HepG2 (cell line): ENCODE measurements around the gene UBE2J1. TPM values are rescaled to one million over a fixed set of nuclear protein-coding genes. Genes with fewer than 3 reads are reported as not detected.
A peak's percentile ranks its signal among the peaks of the same experiment; 100 is the strongest.

Source experiments
- ATAC-seq: fragments of 200-7000 bp; cut with Tn5 transposase; 3 replicates; pipeline ENCODE4 v1.9.1; 2020; ENCODE audit warnings: mild to moderate bottlenecking, moderate library complexity
- BruUV-seq: library from RNA; stranded (reverse); fragments of 400-500 nt; replicated peaks from 2 replicates; lab custom pipeline; 2021; lab: Mats Ljungman, UMichigan
- CTCF ChIA-PET: fragments of 300-600 bp; formaldehyde crosslinking; extraction: SDS; loops from one replicate; lab custom pipeline; 2021; ENCODE audit warnings: low total read pairs, inconsistent platforms, low intra/inter-chr PET ratio; lab: Yijun Ruan, JAX
- POLR2A ChIA-PET: fragments of 350-600 bp; sonication (Branson Sonifier 250); formaldehyde crosslinking; loops from one replicate; lab custom pipeline; 2020; ENCODE audit warnings: antibody characterized with exemption, inconsistent platforms; lab: Yijun Ruan, JAX
- DNase-seq: peaks from one replicate; pipeline ENCODE4 v3.0.0-alpha.2; 2015; ENCODE audit warnings: low spot score
- FAIRE-seq: peaks from 3 replicates; lab custom pipeline; 2011; peaks lifted over from hg19 to GRCh38; lab: Jason Lieb, UNC
- H2AFZ ChIP-seq: one replicate; pipeline ENCODE4 v1.6.1; 2011; ENCODE audit warnings: low read length, inconsistent platforms
- H3K27ac ChIP-seq: fragments of 300-600 bp; 3 replicates; pipeline ENCODE4 v1.8.0; 2011; ENCODE audit warnings: mixed run types, mild to moderate bottlenecking, mixed read lengths, low read length, inconsistent platforms; ENCODE audit not compliant: insufficient read depth; ENCODE audit errors: extremely low read length
- H3K27me3 ChIP-seq, 2 experiments: fragments of 200-600 bp in 1 of 2; 2 replicates in 1 of 2; 3 replicates in 1 of 2; pipeline versions ENCODE4 v1.6.0 to v1.8.0; 2011; ENCODE audit warnings: low read length in 2 of 2, mild to moderate bottlenecking in 2 of 2, moderate library complexity in 2 of 2, inconsistent platforms in 1 of 2; ENCODE audit not compliant: insufficient read depth in 2 of 2, control insufficient read depth in 1 of 2
- H3K36me3 ChIP-seq, 2 experiments: fragments of 200-600 bp in 1 of 2; replicated peaks in 1 of 2; 2 replicates in 1 of 2; 3 replicates in 1 of 2; pipeline versions ENCODE4 v1.5.1 to v1.8.0; 2011; ENCODE audit warnings: low read length in 2 of 2, inconsistent platforms in 1 of 2; ENCODE audit not compliant: insufficient read depth in 2 of 2, control insufficient read depth in 1 of 2
- H3K4me1 ChIP-seq: 2 replicates; pipeline ENCODE4 v1.5.1; 2012; ENCODE audit warnings: low read length, inconsistent platforms; ENCODE audit not compliant: insufficient read depth
- H3K4me2 ChIP-seq: 2 replicates; pipeline ENCODE4 v1.6.0; 2011; ENCODE audit warnings: low read depth, low read length, inconsistent platforms
- H3K4me3 ChIP-seq, 3 experiments: fragments of 200-600 bp in 1 of 3; sonication (generic), shearing (Covaris generic) in 1 of 3; replicated peaks in 1 of 3; 2 replicates each; pipeline ENCODE4 v1.5.1; 2011 to 2016; ENCODE audit warnings: low read length in 3 of 3, inconsistent platforms in 2 of 3, low read depth in 2 of 3, mild to moderate bottlenecking in 2 of 3, control low read depth in 1 of 3, mixed read lengths in 1 of 3; ENCODE audit not compliant: insufficient read depth in 1 of 3
- H3K79me2 ChIP-seq: one replicate; pipeline ENCODE4 v1.6.1; 2011; ENCODE audit warnings: low read length, inconsistent platforms; ENCODE audit not compliant: insufficient read depth
- H3K9ac ChIP-seq: 2 replicates; pipeline ENCODE4 v1.6.0; 2011; ENCODE audit warnings: mild to moderate bottlenecking, low read depth, low read length, inconsistent platforms; ENCODE audit not compliant: insufficient read depth
- H3K9me3 ChIP-seq: 2 replicates; pipeline ENCODE4 v1.5.1; 2012; ENCODE audit warnings: mild to moderate bottlenecking, low read length
- H4K20me1 ChIP-seq: 2 replicates; pipeline ENCODE4 v1.6.0; 2011; ENCODE audit warnings: inconsistent platforms, mild to moderate bottlenecking, low read length, moderate library complexity; ENCODE audit not compliant: insufficient read depth
- EHMT2 ChIP-seq: fragments of 200-600 bp; sonication (generic); IDR thresholded peaks from 2 replicates; pipeline ENCODE4 v1.7.0; 2017; ENCODE audit warnings: antibody characterized with exemption, low read depth, low read length, borderline replicate concordance
- MIXL1 ChIP-seq: IDR thresholded peaks from 2 replicates; pipeline ENCODE4 v1.6.1; 2016
- NR2F1 ChIP-seq, 2 experiments: fragments of 450-650 bp in 1 of 2; formaldehyde crosslinking in 1 of 2; IDR thresholded peaks; 2 replicates each; pipeline versions ENCODE4 v1.5.0 to v1.6.1; 2016 to 2020; ENCODE audit warnings: mild to moderate bottlenecking in 1 of 2, missing compliant biosample characterization in 1 of 2, missing genetic modification reagents in 1 of 2, moderate library complexity in 1 of 2
- RAD21 ChIP-seq: fragments of 450-650 bp; formaldehyde crosslinking; IDR thresholded peaks from 2 replicates; pipeline ENCODE4 v1.5.0; 2020; ENCODE audit warnings: mild to moderate bottlenecking
- SP4 ChIP-seq: sonication (generic); formaldehyde crosslinking; IDR thresholded peaks from 2 replicates; pipeline ENCODE4 v1.8.1; 2023; ENCODE audit warnings: mild to moderate bottlenecking, missing genetic modification reagents
- ZBTB38 ChIP-seq: sonication (generic); formaldehyde crosslinking; IDR thresholded peaks from 2 replicates; pipeline ENCODE4 v1.5.1; 2020; ENCODE audit warnings: mild to moderate bottlenecking, missing genetic modification reagents
- ZC3H13 ChIP-seq: sonication (generic); formaldehyde crosslinking; IDR thresholded peaks from 2 replicates; pipeline ENCODE4 v1.8.1; 2023; ENCODE audit warnings: mild to moderate bottlenecking, missing genetic modification reagents, moderate library complexity
- ZNF335 ChIP-seq: sonication (generic); formaldehyde crosslinking; IDR thresholded peaks from 2 replicates; pipeline ENCODE4 v1.4.0; 2020; ENCODE audit warnings: missing genetic modification reagents
- ZNF552 ChIP-seq: sonication (generic); formaldehyde crosslinking; IDR thresholded peaks from 2 replicates; pipeline ENCODE4 v1.9.0; 2022; ENCODE audit warnings: missing genetic modification reagents, mild to moderate bottlenecking, borderline replicate concordance
- ZNF7 ChIP-seq: IDR thresholded peaks from 2 replicates; pipeline ENCODE4 v1.6.1; 2016; ENCODE audit warnings: missing biosample characterization, missing genetic modification reagents
- ZSCAN29 ChIP-seq: sonication (generic); formaldehyde crosslinking; conservative IDR thresholded peaks from 2 replicates; pipeline ENCODE4 v1.4.0; 2020; ENCODE audit warnings: mild to moderate bottlenecking, missing genetic modification reagents
- WGBS: methylation state at CpG from one replicate; pipeline ENCODE4 v1.1.6; 2017; ENCODE audit warnings: low lambda C conversion rate; 5-methylcytosine and 5-hydroxymethylcytosine counted together
- in situ Hi-C: cut with HindIII; loops from 2 replicates; pipeline ENCODE4 v1.10.0; 2017; ENCODE audit warnings: low pct_unique_long_range_greater_than_20kb; ENCODE audit not compliant: extremely low pct_ligation_motif_present
- intact Hi-C: fragments of 100-400 bp; cut with micrococcal nuclease; formaldehyde crosslinking; loops from one replicate; pipeline ENCODE4 v1.10.0; 2022; ENCODE audit not compliant: unreplicated experiment
- polyA plus RNA-seq, 8 experiments: library from polyadenylated mRNA; depleted of rRNA in 3 of 8; stranded (reverse) in 7 of 8; unstranded in 1 of 8; fragments of >200 nt; fragmentation: Illumina TruSeq in 4 of 8; extraction: Trizol in 4 of 8; gene quantifications; 2 replicates each; pipeline versions ENCODE4 v1.2.1 to v1.2.3, GENCODE V29; 2011 to 2016; ENCODE audit warnings: low read depth in 4 of 8, missing spikeins in 1 of 8, mixed read lengths in 1 of 8; ENCODE audit not compliant: insufficient read depth in 1 of 8
- total RNA-seq, 5 experiments: library from RNA; depleted of rRNA; stranded (reverse); fragments of >200 nt; fragmentation: Illumina TruSeq; extraction: Trizol; gene quantifications; 2 replicates each; pipeline ENCODE4 v1.2.3, GENCODE V29; 2016; ENCODE audit warnings: low read depth in 1 of 5
- TF ChIP-seq, protein P1 (sequence below): IDR thresholded peaks from 2 replicates; pipeline ENCODE4 v1.6.1; 2016
- TF ChIP-seq, protein P2 (sequence below): sonication (generic); formaldehyde crosslinking; IDR thresholded peaks from 2 replicates; pipeline ENCODE4 v1.4.0; 2020; ENCODE audit warnings: missing genetic modification reagents, borderline replicate concordance
- TF ChIP-seq, protein P3 (sequence below): fragments of 450-650 bp; IDR thresholded peaks from 2 replicates; pipeline ENCODE4 v1.6.1; 2016
- TF ChIP-seq, protein P4 (sequence below): sonication (generic); formaldehyde crosslinking; conservative IDR thresholded peaks from 2 replicates; pipeline ENCODE4 v1.4.0; 2020; ENCODE audit warnings: missing genetic modification reagents
- TF ChIP-seq, protein P5 (sequence below): IDR thresholded peaks from 2 replicates; pipeline ENCODE4 v1.6.1; 2016

Gene UBE2J1
- total and polyA plus RNA-seq, 2 of the 13 experiments (the other 11 are each of a cell fraction or from before 2014, with no cell fraction given) = 19.3 to 24.6 TPM

DNA sequence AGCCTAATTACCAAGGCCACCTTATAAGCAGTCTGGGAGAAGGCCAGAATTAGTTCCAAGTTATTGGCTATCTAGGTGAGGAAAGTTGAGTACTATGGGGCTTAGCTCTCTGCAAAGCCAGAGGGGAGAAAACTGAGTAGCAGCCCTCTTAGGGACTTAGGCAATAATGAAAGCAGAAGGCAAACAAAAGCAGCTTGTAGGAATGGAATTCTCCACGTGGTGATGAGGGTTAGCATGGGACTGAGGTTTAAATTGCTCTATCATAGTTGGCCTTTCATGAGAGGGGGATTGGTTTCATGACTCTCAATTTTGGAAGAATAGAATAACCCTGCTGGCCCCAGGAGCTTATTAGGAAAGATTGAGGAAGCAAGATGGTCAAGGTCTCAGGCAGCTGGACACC, 7.0 kb upstream of the UBE2J1 start:
- Histone ChIP-seq H3K4me3 (no peak overlapping the region), H3K79me2 (no peaks in the 10 kb centered on the region), H3K4me2 (no peak overlapping the region), H3K9me3 (no peaks in the 10 kb centered on the region), H3K4me1 (no peaks in the 10 kb centered on the region), H3K9ac (no peak overlapping the region), H3K27me3 (no peaks in the 10 kb centered on the region), H3K27ac (no peak overlapping the region), H4K20me1 (no peaks in the 10 kb centered on the region), H2AFZ (no peak overlapping the region), H3K36me3 (no peaks in the 10 kb centered on the region)
- CTCF ChIA-PET = no interaction called here
- WGBS = 7% methylated on average over 1 of the region's 1 CpG
- DNase-seq (no peak), FAIRE-seq (no peak), ATAC-seq (peak; percentile 55; the same call in 2 of the 3 replicates)
- in situ Hi-C loops = no loop called here
- intact Hi-C loops = no loop called here
- BruUV-seq = no TSS peak
- POLR2A ChIA-PET = no interaction called here
- TF ChIP-seq ZBTB38 = no peak
- TF ChIP-seq, protein P1, sequence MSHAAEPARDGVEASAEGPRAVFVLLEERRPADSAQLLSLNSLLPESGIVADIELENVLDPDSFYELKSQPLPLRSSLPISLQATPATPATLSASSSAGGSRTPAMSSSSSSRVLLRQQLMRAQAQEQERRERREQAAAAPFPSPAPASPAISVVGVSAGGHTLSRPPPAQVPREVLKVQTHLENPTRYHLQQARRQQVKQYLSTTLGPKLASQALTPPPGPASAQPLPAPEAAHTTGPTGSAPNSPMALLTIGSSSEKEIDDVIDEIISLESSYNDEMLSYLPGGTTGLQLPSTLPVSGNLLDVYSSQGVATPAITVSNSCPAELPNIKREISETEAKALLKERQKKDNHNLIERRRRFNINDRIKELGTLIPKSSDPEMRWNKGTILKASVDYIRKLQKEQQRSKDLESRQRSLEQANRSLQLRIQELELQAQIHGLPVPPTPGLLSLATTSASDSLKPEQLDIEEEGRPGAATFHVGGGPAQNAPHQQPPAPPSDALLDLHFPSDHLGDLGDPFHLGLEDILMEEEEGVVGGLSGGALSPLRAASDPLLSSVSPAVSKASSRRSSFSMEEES = no peak
- no peak for TF ChIP-seq ZNF335
- no peak for TF ChIP-seq NR2F1 (CRISPR knock-in tag; IDR thresholded peaks at IDR 0.05)
- TF ChIP-seq, protein P2, sequence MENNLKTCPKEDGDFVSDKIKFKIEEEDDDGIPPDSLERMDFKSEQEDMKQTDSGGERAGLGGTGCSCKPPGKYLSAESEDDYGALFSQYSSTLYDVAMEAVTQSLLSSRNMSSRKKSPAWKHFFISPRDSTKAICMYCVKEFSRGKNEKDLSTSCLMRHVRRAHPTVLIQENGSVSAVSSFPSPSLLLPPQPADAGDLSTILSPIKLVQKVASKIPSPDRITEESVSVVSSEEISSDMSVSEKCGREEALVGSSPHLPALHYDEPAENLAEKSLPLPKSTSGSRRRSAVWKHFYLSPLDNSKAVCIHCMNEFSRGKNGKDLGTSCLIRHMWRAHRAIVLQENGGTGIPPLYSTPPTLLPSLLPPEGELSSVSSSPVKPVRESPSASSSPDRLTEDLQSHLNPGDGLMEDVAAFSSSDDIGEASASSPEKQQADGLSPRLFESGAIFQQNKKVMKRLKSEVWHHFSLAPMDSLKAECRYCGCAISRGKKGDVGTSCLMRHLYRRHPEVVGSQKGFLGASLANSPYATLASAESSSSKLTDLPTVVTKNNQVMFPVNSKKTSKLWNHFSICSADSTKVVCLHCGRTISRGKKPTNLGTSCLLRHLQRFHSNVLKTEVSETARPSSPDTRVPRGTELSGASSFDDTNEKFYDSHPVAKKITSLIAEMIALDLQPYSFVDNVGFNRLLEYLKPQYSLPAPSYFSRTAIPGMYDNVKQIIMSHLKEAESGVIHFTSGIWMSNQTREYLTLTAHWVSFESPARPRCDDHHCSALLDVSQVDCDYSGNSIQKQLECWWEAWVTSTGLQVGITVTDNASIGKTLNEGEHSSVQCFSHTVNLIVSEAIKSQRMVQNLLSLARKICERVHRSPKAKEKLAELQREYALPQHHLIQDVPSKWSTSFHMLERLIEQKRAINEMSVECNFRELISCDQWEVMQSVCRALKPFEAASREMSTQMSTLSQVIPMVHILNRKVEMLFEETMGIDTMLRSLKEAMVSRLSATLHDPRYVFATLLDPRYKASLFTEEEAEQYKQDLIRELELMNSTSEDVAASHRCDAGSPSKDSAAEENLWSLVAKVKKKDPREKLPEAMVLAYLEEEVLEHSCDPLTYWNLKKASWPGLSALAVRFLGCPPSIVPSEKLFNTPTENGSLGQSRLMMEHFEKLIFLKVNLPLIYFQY (CRISPR knock-in tag) = no peak
- no peak for TF ChIP-seq MIXL1 (CRISPR knock-in tag)
- TF ChIP-seq ZNF7 = no peak
- TF ChIP-seq ZC3H13 = no peak
- TF ChIP-seq ZNF552 (CRISPR knock-in tag) = no peak
- no peak for TF ChIP-seq RAD21 (CRISPR knock-in tag)
- TF ChIP-seq, protein P3, sequence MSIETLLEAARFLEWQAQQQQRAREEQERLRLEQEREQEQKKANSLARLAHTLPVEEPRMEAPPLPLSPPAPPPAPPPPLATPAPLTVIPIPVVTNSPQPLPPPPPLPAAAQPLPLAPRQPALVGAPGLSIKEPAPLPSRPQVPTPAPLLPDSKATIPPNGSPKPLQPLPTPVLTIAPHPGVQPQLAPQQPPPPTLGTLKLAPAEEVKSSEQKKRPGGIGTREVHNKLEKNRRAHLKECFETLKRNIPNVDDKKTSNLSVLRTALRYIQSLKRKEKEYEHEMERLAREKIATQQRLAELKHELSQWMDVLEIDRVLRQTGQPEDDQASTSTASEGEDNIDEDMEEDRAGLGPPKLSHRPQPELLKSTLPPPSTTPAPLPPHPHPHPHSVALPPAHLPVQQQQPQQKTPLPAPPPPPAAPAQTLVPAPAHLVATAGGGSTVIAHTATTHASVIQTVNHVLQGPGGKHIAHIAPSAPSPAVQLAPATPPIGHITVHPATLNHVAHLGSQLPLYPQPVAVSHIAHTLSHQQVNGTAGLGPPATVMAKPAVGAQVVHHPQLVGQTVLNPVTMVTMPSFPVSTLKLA = no peak
- TF ChIP-seq, protein P4, sequence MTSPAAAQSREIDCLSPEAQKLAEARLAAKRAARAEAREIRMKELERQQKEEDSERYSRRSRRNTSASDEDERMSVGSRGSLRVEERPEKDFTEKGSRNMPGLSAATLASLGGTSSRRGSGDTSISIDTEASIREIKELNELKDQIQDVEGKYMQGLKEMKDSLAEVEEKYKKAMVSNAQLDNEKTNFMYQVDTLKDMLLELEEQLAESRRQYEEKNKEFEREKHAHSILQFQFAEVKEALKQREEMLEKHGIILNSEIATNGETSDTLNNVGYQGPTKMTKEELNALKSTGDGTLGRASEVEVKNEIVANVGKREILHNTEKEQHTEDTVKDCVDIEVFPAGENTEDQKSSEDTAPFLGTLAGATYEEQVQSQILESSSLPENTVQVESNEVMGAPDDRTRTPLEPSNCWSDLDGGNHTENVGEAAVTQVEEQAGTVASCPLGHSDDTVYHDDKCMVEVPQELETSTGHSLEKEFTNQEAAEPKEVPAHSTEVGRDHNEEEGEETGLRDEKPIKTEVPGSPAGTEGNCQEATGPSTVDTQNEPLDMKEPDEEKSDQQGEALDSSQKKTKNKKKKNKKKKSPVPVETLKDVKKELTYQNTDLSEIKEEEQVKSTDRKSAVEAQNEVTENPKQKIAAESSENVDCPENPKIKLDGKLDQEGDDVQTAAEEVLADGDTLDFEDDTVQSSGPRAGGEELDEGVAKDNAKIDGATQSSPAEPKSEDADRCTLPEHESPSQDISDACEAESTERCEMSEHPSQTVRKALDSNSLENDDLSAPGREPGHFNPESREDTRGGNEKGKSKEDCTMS = no peak
- TF ChIP-seq, protein P5, sequence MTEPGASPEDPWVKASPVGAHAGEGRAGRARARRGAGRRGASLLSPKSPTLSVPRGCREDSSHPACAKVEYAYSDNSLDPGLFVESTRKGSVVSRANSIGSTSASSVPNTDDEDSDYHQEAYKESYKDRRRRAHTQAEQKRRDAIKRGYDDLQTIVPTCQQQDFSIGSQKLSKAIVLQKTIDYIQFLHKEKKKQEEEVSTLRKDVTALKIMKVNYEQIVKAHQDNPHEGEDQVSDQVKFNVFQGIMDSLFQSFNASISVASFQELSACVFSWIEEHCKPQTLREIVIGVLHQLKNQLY (CRISPR knock-in tag) = no peak
- no peak for TF ChIP-seq EHMT2
- TF ChIP-seq ZSCAN29 = no peak
- no peak for TF ChIP-seq SP4 (CRISPR knock-in tag)
